GM18502 (cell line): ENCODE measurements around the gene ZNF175.
"Not testable (repeated sequence)": the region's sequence is repeated elsewhere in the genome, so short reads cannot be mapped to it uniquely, and the experiment has no call there.

Experiments used
- ATAC-seq: cut with Tn5 transposase; IDR thresholded peaks from one replicate; pipeline ENCODE4 v1.9.1; 2021; ENCODE audit warnings: mild to moderate bottlenecking; ENCODE audit not compliant: unreplicated experiment, poor library complexity

The ZNF175 gene

DNA sequence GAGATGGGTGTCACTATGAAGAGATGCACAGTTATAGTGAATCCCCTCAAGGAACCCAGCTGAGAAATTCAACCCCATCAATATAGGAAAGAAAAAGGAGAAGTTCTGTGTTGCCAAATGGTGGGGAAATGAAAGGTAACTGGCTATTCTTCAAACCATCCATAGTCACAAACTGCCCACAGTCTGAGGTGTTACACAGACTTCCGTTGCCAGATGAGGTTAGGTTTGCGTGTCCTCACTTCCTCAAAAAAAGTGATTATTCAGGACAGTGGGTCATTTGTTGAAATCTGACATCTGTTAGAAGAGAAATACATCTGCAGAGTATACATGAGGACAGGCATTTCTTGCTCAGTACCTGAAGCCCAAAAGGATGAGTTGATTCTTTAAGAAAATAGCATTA, 50.1 kb downstream of the ZNF175 start:
- ATAC-seq, result no peak

DNA sequence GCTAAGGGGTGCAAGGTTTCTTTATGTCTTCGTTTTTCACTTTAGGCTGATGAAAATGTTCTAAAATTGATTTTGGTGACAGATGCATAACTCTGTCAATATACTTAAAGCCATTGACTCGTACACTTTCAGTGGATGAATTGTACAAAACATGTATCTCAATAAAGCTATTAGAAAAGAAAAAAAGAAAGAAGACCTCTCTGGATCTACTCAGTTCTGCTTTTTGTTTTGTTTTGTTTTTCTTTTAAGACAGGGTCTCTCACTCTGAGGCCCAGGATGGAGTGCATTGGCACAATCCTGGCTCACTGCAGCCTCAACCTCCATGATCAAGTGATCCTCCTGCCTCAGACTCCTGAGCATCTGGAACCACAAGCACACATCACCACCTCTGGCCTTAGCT, 55.6 kb downstream of the ZNF175 start:
- no peak for ATAC-seq

DNA sequence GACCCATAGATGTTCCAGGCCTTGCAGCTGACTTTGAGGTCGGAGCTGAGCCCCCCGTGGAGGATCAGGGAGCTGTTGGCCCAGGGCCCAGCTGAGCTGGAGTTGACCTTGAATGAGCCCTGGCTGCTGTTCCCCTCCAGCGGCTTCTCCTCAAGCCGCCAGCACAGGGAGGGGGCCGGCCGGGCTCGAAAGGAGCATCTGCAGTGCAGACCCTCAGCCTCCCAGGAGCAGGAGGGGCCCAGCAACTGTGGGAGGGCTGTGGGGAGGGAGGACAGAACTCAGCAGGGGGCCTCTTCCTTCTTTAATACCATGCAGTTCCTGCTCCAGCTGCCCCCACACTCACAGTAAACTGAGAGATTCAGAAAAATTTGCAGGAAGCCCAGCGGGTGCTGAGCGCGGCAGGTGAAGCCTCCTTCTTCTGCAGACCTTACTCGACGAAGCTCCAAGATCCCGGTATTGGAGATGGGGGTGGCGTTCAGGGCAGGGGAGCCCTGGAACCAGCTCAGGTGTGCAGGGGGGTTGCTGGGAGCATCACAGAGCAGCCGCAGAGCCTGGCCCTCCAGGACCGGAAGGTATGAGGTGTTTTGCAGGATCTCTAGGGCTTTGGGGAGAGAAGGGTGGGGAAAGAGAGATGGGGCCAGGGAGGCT, 56.5 kb downstream of the ZNF175 start:
- no peak for ATAC-seq

GRCh38 chr19:51628153-51628939, 57.3 kb downstream of the ZNF175 start:
- ATAC-seq, result no peak

- ATAC-seq, result not testable (repeated sequence)
These were observed 59.2 kb downstream of the ZNF175 start, which contains the start of gene SIGLEC5 for GRCh38 chr19:51630315-51630714. Gene SIGLEC5 (minus strand): TSS chr19:51630401. CDS start chr19:51630335, 66 bp downstream.

- ATAC-seq, result no peak
These were observed 61.0 kb downstream of the ZNF175 start for GRCh38 chr19:51632126-51632525.

DNA sequence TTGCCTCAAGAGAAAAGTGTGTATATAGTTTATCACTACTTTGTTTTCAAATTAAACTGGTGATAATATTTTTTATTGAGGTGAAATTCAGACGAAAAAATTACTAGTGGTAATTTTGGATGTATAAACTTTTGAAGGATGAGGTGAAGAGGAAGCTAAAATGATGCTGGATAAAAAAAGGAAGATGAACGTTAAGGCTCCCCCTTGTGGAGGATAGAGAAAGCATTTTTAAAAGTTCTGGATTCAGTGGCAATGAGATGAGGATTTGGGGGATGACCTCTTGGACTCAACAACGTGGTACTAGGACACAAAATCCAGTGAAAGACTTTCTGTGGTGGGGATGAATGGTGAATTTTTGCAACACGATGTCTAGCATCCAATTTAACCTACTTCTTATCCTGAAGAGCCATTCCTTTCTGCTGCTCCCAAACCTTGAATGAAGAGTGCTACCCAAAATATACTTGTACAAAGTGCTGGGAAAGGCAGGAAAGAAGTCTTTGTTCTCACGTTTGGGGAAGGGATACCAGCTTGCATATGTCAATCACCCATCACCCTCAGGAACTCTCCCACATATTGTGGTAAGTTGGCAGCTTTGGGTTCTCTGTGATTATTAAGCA, 66.4 kb downstream of the ZNF175 start:
- ATAC-seq, result no peak

DNA sequence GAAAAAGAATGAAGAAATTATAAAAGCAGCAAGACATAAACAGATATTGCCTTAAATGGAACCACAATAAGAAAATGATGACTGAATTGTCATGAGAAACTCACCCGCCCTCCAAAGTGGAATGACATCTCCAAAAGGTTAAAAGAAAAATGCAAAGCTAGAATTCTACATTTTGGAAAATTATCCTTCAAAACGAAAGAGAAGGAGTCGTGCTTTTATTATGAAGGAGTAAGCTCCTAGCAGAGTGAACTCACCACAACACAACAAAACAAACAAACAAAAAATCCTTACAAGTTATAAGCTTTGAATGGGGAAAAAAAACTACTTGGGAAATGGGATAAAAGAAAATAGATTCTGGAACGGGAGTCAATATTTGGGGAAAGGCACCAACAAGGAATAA, 68.8 kb downstream of the ZNF175 start:
- no peak for ATAC-seq

- no peak for ATAC-seq
These were observed 69.3 kb downstream of the ZNF175 start for GRCh38 chr19:51640386-51640785.

DNA sequence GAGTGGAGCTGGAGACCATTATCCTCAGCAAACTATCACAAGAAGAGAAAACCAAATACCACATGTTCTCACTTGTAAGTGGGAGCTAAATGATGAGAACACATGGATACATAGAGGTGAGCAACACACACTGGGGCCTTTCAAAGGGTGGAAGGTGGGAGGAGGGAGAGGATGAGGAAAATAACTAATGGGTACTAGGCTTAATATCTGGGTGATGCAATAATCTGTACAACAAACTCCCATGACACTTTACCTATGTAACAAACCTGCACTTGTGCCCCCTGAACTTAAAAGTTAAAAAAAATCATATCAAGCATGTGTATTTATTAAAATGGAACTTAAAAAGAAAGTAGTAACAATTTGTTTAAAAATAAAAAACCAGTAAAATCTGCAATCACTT, 70.6 kb downstream of the ZNF175 start:
- no peak for ATAC-seq
